Measurements from ENCODE around the gene TMEM200B.

DNA sequence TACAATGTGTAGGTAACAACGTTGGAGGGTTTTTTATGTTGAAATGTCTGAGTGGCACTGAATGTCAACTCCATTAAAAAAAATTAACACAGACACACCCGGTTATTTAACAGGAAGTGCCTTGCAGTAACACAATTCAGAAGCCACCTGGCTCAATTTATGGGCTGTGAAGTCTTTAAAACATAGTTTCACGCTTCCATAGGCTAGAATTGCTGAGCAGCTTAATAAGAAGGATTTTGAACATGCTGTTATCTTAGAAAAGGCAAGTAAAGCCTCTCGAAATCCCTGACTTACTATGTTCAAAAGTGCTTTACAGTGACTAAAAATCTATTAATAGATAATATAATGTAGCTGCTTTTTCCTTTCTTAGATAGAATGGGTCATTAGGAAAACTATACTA, 38.3 kb upstream of the TMEM200B start:
- TF ChIP-seq, protein P1, sequence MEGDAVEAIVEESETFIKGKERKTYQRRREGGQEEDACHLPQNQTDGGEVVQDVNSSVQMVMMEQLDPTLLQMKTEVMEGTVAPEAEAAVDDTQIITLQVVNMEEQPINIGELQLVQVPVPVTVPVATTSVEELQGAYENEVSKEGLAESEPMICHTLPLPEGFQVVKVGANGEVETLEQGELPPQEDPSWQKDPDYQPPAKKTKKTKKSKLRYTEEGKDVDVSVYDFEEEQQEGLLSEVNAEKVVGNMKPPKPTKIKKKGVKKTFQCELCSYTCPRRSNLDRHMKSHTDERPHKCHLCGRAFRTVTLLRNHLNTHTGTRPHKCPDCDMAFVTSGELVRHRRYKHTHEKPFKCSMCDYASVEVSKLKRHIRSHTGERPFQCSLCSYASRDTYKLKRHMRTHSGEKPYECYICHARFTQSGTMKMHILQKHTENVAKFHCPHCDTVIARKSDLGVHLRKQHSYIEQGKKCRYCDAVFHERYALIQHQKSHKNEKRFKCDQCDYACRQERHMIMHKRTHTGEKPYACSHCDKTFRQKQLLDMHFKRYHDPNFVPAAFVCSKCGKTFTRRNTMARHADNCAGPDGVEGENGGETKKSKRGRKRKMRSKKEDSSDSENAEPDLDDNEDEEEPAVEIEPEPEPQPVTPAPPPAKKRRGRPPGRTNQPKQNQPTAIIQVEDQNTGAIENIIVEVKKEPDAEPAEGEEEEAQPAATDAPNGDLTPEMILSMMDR (IDR thresholded peaks at IDR 0.05) = no peak
- TF ChIP-seq ZFX (IDR thresholded peaks at IDR 0.05; ENCODE audit: borderline replicate concordance) = no peak

Data from 22Rv1 (cell line).